Measurements from ENCODE around the gene CELA2B.

CELA2B gene

DNA sequence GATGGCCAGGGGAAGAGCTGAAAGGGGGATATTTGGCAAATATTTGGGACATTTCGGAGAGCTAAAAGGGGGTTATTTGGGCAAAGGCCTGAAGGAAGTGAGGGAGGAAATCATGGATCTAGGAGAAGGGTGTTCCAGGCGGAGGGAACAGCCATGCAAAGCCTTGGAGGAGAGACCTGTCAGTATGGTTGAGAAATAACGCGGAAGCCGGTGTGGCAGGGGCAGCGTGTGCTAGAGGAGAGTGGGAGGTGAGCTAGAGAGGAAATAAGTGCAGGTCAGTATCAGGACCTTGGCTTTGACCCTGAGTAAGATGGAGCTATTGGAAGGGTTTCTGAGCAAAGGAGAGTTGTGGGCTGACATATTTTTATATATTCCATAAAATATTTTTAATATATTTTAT, 34.7 kb upstream of the CELA2B start:
- no peak for TF ChIP-seq ZFX (IDR thresholded peaks at IDR 0.05)
- TF ChIP-seq, protein P1, sequence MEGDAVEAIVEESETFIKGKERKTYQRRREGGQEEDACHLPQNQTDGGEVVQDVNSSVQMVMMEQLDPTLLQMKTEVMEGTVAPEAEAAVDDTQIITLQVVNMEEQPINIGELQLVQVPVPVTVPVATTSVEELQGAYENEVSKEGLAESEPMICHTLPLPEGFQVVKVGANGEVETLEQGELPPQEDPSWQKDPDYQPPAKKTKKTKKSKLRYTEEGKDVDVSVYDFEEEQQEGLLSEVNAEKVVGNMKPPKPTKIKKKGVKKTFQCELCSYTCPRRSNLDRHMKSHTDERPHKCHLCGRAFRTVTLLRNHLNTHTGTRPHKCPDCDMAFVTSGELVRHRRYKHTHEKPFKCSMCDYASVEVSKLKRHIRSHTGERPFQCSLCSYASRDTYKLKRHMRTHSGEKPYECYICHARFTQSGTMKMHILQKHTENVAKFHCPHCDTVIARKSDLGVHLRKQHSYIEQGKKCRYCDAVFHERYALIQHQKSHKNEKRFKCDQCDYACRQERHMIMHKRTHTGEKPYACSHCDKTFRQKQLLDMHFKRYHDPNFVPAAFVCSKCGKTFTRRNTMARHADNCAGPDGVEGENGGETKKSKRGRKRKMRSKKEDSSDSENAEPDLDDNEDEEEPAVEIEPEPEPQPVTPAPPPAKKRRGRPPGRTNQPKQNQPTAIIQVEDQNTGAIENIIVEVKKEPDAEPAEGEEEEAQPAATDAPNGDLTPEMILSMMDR (conservative IDR thresholded peaks at IDR 0.05), result no peak
- no peak overlapping the region for H3K27ac ChIP-seq

DNA sequence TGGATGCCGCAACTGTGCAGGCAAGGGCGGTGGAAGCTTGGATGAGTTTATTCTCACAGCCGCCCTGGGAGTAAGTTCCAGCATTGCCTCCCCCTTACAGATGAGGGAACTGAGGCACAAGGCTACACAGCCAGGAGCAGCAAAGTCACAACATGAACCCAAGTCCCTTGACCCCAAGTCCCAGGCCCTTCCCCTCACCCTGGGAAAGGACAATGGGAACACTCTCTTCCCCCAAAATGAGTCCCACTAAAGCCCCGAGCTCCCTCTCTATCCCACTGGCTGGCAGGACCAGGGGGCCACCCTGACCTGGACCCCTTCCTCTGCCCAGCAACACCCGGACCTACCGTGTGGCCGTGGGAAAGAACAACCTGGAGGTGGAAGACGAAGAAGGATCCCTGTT, 33.8 kb upstream of the CELA2B start:
- H3K27ac ChIP-seq, result no peak overlapping the region
- TF ChIP-seq, protein P1 (conservative IDR thresholded peaks at IDR 0.05), result no peak
- TF ChIP-seq ZFX (IDR thresholded peaks at IDR 0.05), result no peak

DNA sequence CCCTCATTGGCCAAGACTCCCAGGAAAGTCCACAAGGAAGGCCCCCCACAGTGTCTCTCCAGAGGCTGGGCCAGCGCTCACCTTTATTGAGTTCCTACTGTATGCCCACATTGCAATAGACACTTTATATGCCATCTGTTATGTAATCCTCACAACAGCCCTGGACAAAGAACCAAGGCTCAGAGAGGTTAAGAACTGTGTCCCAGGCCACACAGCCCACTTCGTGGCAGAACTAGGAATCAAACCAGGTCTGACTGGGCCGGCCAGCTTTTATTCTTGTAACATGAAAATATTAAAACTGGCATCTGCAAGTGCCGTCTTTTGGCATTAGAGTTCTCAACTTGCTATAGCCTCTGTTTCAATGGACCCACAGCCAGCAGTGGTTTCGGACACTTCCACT, 33.1 kb upstream of the CELA2B start:
- no peak for TF ChIP-seq ZFX (IDR thresholded peaks at IDR 0.05)
- TF ChIP-seq, protein P1 (conservative IDR thresholded peaks at IDR 0.05), result no peak
- no peak overlapping the region for H3K27ac ChIP-seq

DNA sequence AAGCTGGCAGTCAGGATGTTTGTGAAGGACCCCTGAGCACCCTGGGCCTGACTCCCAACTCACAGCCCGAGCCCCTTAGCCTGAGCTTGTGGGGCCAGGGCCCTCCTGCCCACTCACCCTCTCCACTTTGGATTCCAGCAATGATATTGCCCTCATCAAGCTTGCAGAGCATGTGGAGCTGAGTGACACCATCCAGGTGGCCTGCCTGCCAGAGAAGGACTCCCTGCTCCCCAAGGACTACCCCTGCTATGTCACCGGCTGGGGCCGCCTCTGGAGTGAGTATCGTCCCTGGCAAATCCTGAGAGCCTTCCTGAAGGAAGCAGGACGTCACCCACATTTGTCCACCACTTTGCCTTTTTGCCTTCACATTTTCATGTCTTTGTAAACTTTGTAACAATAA, 32.6 kb upstream of the CELA2B start:
- TF ChIP-seq, protein P1 (conservative IDR thresholded peaks at IDR 0.05), result no peak
- no peak for TF ChIP-seq ZFX (IDR thresholded peaks at IDR 0.05)
- no peak overlapping the region for H3K27ac ChIP-seq

DNA sequence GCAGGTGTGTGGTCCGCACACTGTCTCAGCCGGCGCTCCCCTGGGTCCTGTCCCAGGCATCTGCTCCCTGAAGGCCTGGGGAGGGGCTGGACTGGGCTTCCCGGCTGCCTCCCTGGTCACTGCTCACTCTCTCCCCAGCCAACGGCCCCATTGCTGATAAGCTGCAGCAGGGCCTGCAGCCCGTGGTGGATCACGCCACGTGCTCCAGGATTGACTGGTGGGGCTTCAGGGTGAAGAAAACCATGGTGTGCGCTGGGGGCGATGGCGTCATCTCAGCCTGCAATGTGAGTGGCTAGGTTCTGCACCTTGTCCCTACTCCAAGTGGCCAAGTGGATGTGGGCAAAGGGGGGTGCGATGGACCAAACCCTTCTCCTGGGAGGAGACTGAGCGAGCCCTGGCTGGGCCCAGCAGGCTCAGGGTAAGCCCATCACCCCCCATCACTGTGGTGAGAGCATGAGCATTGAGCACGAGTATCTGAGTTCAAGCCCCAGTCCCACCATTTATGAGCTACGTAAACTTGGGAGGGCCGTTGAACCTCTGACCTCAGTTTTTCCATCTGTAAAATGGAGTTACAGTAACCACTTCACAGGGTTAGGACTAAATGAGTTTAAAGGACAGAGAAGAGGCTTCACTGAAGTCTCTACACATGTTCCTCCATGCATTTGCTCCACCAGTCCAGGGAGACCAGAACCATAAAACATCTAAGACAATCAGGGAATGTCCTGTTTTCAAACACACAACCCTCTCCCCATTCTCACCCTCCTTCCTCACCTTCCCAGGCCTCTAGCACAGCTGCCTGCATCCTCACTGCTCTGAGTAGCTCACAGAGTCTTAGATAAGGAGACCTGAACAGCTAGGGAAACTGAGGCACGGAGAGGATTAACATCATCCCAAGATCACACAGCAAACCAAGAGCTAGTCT, 31.2 kb upstream of the CELA2B start:
- H3K27ac ChIP-seq, result no peak overlapping the region
- TF ChIP-seq ZFX (IDR thresholded peaks at IDR 0.05), result no peak

DNA sequence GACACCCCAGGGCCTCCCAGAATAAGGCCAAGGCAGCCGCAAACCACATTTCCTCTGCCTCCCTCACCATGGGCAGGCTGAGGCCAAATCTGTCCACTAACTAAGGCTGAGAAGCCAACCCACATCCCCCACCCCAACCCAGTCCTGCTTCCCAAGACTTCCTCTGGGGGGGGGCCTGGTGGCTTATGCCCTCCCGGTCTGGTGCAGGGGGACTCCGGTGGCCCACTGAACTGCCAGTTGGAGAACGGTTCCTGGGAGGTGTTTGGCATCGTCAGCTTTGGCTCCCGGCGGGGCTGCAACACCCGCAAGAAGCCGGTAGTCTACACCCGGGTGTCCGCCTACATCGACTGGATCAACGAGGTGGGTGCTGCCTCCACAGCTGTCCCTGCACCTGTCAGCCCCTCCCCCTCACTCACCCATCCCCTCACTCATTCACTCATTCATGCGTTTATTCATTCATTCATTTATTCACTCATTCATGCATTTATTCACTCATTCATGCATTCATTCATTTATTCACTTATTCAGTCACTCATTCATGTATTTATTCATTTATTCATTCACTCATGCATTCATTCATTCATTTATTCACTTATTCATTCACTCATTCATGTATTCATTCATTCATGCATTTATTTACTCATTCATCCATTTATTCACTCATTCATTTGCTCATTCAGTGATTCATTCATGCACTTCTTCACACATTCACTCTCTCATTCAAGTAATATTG, 30.3 kb upstream of the CELA2B start:
- TF ChIP-seq, protein P1 (conservative IDR thresholded peaks at IDR 0.05), result no peak
- TF ChIP-seq ZFX (IDR thresholded peaks at IDR 0.05), result no peak
- no peak overlapping the region for H3K27ac ChIP-seq

DNA sequence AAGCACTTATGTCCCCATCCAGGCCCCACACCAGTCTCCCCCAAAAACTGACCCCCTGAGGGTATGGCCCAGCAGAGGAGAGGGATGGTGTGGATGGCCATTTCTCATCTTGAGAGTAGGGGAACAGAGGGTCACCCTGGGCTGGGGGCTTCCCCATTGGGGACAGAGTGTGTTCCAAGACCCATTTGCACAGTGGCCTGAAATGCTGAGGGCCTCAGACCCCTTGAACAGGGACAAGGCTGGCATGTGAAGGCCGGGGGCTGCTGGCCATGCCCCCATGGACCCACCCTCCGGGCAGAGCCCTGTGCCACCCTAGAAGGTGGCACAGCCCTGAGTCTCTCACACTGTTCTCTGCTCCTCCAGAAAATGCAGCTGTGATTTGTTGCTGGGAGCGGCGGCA, 29.7 kb upstream of the CELA2B start:
- no peak overlapping the region for H3K27ac ChIP-seq
- TF ChIP-seq ZFX (IDR thresholded peaks at IDR 0.05), result no peak
- TF ChIP-seq, protein P1 (conservative IDR thresholded peaks at IDR 0.05), result no peak
